Measurements from ENCODE around the gene MYO5A.

- TF ChIP-seq POLR2A (IDR thresholded peaks at IDR 0.05; ENCODE audit: extremely low read depth, insufficient read length) (no peak), CTCF (IDR thresholded peaks at IDR 0.05; ENCODE audit: low read depth, low read length) (no peak), MYC (IDR thresholded peaks at IDR 0.05; ENCODE audit: low read depth, low read length) (no peak)
- TF ChIP-seq, protein P1, sequence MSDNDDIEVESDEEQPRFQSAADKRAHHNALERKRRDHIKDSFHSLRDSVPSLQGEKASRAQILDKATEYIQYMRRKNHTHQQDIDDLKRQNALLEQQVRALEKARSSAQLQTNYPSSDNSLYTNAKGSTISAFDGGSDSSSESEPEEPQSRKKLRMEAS (IDR thresholded peaks at IDR 0.05; ENCODE audit: low read depth, low read length) = no peak
Observed at GRCh38 chr15:52576692-52577091, 48.0 kb upstream of the MYO5A start.

Data from NB4 (cell line).